Measurements from ENCODE around the gene EFHD1. TPM values are rescaled to one million over a fixed set of nuclear protein-coding genes. Genes with fewer than 3 reads are reported as not detected.

Gene EFHD1
- total and polyA plus RNA-seq, 8 donors = 3.5 to 13.6 (median 5.0) TPM

GRCh38 chr2:232652505-232652851 lies 19.1 kb downstream of the EFHD1 start:
- intact Hi-C loops (cut with DNase I) = no loop called here
- DNase-seq = no peak
- Histone ChIP-seq H3K4me3 (no peak overlapping the region), H3K4me1 (no peaks in the 10 kb centered on the region), H3K36me3 (no peaks in the 10 kb centered on the region), H3K9me3 (no peaks in the 10 kb centered on the region), H3K27me3 (no peaks in the 10 kb centered on the region), H3K27ac (no peak overlapping the region)
- no peak for ATAC-seq
- TF ChIP-seq CTCF (IDR thresholded peaks at IDR 0.05) = no peak

- no peak for TF ChIP-seq CTCF (IDR thresholded peaks at IDR 0.05)
- no peaks in the 10 kb centered on the region for H3K27me3 ChIP-seq
- intact Hi-C loops (cut with DNase I) = no loop called here
- no peaks in the 10 kb centered on the region for H3K36me3 ChIP-seq
- no peak overlapping the region for H3K4me3 ChIP-seq
- no peak overlapping the region for H3K27ac ChIP-seq
- ATAC-seq (no peak), DNase-seq (peak in 1 of 4 donors; percentile 24)
- no peaks in the 10 kb centered on the region for H3K4me1 ChIP-seq
- H3K9me3 ChIP-seq = no peaks in the 10 kb centered on the region
Measured at GRCh38 chr2:232653441-232653840, 20.0 kb downstream of the EFHD1 start.

- Histone ChIP-seq H3K27ac (no peak overlapping the region), H3K9me3 (no peaks in the 10 kb centered on the region), H3K36me3 (no peaks in the 10 kb centered on the region), H3K4me1 (no peaks in the 10 kb centered on the region), H3K27me3 (no peaks in the 10 kb centered on the region), H3K4me3 (no peak overlapping the region)
- intact Hi-C loops (cut with DNase I) = no loop called here
- ATAC-seq (no peak), DNase-seq (peak in 1 of 4 donors; percentile 0)
- TF ChIP-seq CTCF (IDR thresholded peaks at IDR 0.05) = no peak
Measured at GRCh38 chr2:232655392-232655791, 22.0 kb downstream of the EFHD1 start.

GRCh38 chr2:232658217-232658785 lies 24.9 kb downstream of the EFHD1 start:
- Histone ChIP-seq H3K4me3 (no peak overlapping the region), H3K4me1 (no peaks in the 10 kb centered on the region), H3K36me3 (no peaks in the 10 kb centered on the region), H3K27ac (no peak overlapping the region), H3K9me3 (no peaks in the 10 kb centered on the region), H3K27me3 (no peaks in the 10 kb centered on the region)
- no peak for DNase-seq
- no peak for TF ChIP-seq CTCF (IDR thresholded peaks at IDR 0.05)
- ATAC-seq = no peak
- intact Hi-C loops (cut with DNase I) = no loop called here

GRCh38 chr2:232659359-232659758 lies 26.0 kb downstream of the EFHD1 start:
- Histone ChIP-seq H3K9me3 (no peaks in the 10 kb centered on the region), H3K4me3 (no peak overlapping the region), H3K27ac (no peak overlapping the region), H3K36me3 (no peaks in the 10 kb centered on the region), H3K27me3 (no peaks in the 10 kb centered on the region), H3K4me1 (no peaks in the 10 kb centered on the region)
- ATAC-seq = no peak
- intact Hi-C loops (cut with DNase I) = no loop called here
- DNase-seq = no peak
- no peak for TF ChIP-seq CTCF (IDR thresholded peaks at IDR 0.05)

Data from left lung (tissue), 10 donors.